Stomach (tissue), 9 donors: ENCODE measurements around the gene BPIFB1. TPM values are rescaled to one million over a fixed set of nuclear protein-coding genes. Genes with fewer than 3 reads are reported as not detected.

Source experiments
- DNase-seq, 2 donors: peaks; one replicate each; pipeline versions ENCODE4 v3.0.0 to v3.0.0-alpha.2; 2013 to 2019
- H3K27ac ChIP-seq, 5 donors: fragments of 200-600 bp in 4 of 5; sonication (generic) in 4 of 5; one replicate each; pipeline ENCODE4 v1.5.1; 2013 to 2019; ENCODE audit warnings: mild to moderate bottlenecking in 1 of 5, moderate library complexity in 1 of 5
- H3K27me3 ChIP-seq, 3 donors: fragments of 200-600 bp; sonication (generic); one replicate each; pipeline ENCODE4 v1.5.1; 2017 to 2019; ENCODE audit warnings: mixed run types in 1 of 3
- H3K36me3 ChIP-seq, 4 donors: fragments of 200-600 bp; sonication (generic); 1 replicate in 3 of 4; 2 replicates in 1 of 4; pipeline ENCODE4 v1.5.1; 2016 to 2019
- H3K4me1 ChIP-seq, 4 donors: fragments of 200-600 bp; sonication (generic); one replicate each; pipeline ENCODE4 v1.5.1; 2016 to 2019
- H3K4me3 ChIP-seq, 4 donors: fragments of 200-600 bp; sonication (generic) in 3 of 4; one replicate each; pipeline ENCODE4 v1.5.1; 2016 to 2019; ENCODE audit warnings: mild to moderate bottlenecking in 1 of 4
- H3K9me3 ChIP-seq, 4 donors: fragments of 200-600 bp; sonication (generic); one replicate each; pipeline ENCODE4 v1.5.1; 2016 to 2019
- CTCF ChIP-seq, 7 experiments: fragments of 450-650 bp in 4 of 7; fragments of 200-600 bp in 3 of 7; sonication (generic) in 3 of 7; IDR thresholded peaks; one replicate each; pipeline ENCODE4 v1.5.1; 2016 to 2019; ENCODE audit warnings: antibody characterized with exemption in 7 of 7, control low read depth in 2 of 7, mild to moderate bottlenecking in 1 of 7
- EP300 ChIP-seq: sonication (generic); formaldehyde crosslinking; IDR thresholded peaks from one replicate; pipeline ENCODE4 v1.6.1; 2017; ENCODE audit warnings: antibody characterized with exemption
- POLR2A ChIP-seq, 4 donors: fragments of 450-650 bp; IDR thresholded peaks; one replicate each; pipeline ENCODE4 v1.6.1; 2016; ENCODE audit warnings: antibody characterized with exemption in 4 of 4, control low read depth in 2 of 4, mild to moderate bottlenecking in 1 of 4, moderate library complexity in 1 of 4
- POLR2AphosphoS5 ChIP-seq, 3 donors: sonication (generic); formaldehyde crosslinking; IDR thresholded peaks; one replicate each; pipeline ENCODE4 v1.6.1; 2016; ENCODE audit warnings: antibody characterized with exemption in 3 of 3
- WGBS, 5 donors: extraction: QIAGEN DNeasy Blood & Tissue Kit in 3 of 5; methylation state at CpG; one replicate each; pipeline versions ENCODE4 v1.1.5 to v1.1.7; 2013 to 2018; 5-methylcytosine and 5-hydroxymethylcytosine counted together
- intact Hi-C: fragments of 100-400 bp; cut with DNase I; formaldehyde crosslinking; loops from one replicate; pipeline ENCODE4 v1.15.1; 2023; ENCODE audit warnings: low total_unique reads
- polyA plus RNA-seq, 3 donors: library from polyadenylated mRNA; stranded (reverse); fragments of 200-250 nt; gene quantifications; one replicate each; pipeline ENCODE4 v1.2.3, GENCODE V29; 2013
- total RNA-seq, 5 donors: library from RNA; depleted of rRNA; stranded (reverse); fragments of >200 nt; gene quantifications; one replicate each; pipeline versions ENCODE4 v1.1.0 to v1.2.3, GENCODE V29; 2014 to 2016
- donor health status: healthy with polysubstance abuse.
- donor health status: Bipolar disorder and iron deficiency.
- donor health status: healthy.

The BPIFB1 gene
- total and polyA plus RNA-seq, 8 donors: 2.3 to 169 (median 37.9) TPM; not detected in 1

DNA sequence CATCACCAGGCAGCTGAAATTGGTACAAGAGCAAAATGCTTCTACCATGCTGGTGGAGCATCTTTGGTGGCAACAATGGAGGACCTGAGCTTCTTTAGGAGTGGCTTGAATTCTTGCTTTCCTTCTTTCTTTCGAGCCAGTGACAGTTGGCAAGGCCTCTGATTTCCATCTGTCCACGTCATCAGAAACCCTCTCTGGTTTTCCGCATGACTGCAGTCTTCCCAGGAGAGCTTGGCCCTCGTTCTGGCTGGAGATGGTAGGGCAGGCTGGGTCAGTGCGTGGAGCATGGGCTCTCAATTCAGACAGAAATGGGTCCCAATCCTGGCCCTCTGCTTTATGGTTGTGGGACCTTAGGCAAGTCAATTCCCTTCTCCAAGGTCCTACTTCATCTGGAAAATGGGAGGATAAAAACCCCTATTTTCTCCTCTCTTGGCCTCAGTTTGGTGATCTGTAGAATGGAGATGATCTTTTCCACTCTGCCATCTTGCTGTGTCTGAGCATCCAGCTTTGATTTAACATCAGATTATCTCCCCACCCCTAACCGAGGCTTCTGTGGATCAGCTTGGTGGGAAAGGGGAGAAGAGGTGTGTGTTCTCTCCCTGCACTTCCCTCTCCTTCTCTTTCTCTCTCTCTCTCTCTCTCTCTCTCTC is 3.6 kb upstream of the BPIFB1 start:
- Histone ChIP-seq H3K9me3 (no peaks in the 10 kb centered on the region), H3K36me3 (no peaks in the 10 kb centered on the region), H3K4me1 (peaks cover 8 to 17% (median 11%) of the 10 kb centered on the region in 4 donors), H3K4me3 (no peak overlapping the region), H3K27me3 (peaks cover 0 to 58% (median 0%) of the 10 kb centered on the region in 3 donors), H3K27ac (peak overlapping the region in 3 of 5 donors; percentile 44 to 79 (median 79))
- DNase-seq: no peak
- intact Hi-C loops: no loop called here
- TF ChIP-seq EP300: no peak
- no peak for TF ChIP-seq POLR2A (IDR thresholded peaks at IDR 0.05)
- no peak for TF ChIP-seq POLR2AphosphoS5 (IDR thresholded peaks at IDR 0.05)
- TF ChIP-seq CTCF (IDR thresholded peaks at IDR 0.05): no peak
- WGBS, 5 donors: 64 to 85% (median 76%) methylated on average over 6 of the region's 6 CpGs

DNA sequence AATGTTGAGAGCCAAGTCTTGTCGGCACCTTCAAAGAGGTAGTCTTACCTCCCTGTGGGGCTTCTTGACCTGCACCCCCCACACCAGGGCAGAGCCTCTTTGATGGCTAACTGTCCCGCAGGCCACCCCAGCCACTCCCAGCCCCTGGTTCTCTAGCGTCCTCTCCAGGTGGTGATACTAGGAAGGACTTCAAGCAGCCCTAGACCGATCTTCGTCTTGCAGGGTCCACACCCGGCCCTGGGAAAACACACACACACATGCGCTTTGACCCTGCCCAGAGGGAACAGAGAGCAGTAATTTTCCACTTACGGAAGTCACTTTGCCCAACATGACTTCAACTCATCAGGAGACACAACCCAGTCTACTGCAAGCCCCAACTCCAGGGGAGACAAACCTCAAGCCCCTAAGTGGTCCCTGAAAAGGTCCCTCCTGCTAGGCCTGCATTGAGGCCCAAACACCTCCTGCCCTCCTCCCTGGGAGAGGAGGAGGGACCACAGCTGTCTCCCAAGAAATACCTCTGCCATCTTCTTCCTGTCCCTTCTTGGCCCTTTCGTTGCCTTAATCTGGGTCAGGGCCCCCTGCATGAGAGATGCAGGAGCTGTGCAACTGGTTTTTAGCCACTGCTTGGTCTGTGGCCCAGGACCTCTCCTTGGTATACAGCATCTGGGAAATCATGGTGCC is 2.9 kb upstream of the BPIFB1 start:
- intact Hi-C loops: no loop called here
- WGBS, 5 donors: 59 to 82% (median 67%) methylated on average over 8 to 9 of the region's 9 CpGs
- no peak for DNase-seq
- H3K9me3 ChIP-seq: no peaks in the 10 kb centered on the region
- no peaks in the 10 kb centered on the region for H3K36me3 ChIP-seq
- H3K27ac ChIP-seq: no peak overlapping the region
- H3K4me1 ChIP-seq: peaks cover 8 to 17% (median 11%) of the 10 kb centered on the region in 4 donors
- TF ChIP-seq POLR2AphosphoS5 (IDR thresholded peaks at IDR 0.05) (no peak), EP300 (no peak)
- H3K4me3 ChIP-seq: no peak overlapping the region
- H3K27me3 ChIP-seq: peaks cover 0 to 61% (median 0%) of the 10 kb centered on the region in 3 donors

GRCh38 chr20:33280775-33281174 is 2.2 kb upstream of the BPIFB1 start:
- WGBS, 5 donors: 88 to 97% (median 92%) methylated on average over 7 of the region's 7 CpGs
- H3K4me3 ChIP-seq: no peak overlapping the region
- TF ChIP-seq POLR2AphosphoS5 (IDR thresholded peaks at IDR 0.05) (no peak), EP300 (no peak), POLR2A (IDR thresholded peaks at IDR 0.05) (no peak), CTCF (IDR thresholded peaks at IDR 0.05) (no peak)
- H3K4me1 ChIP-seq: peaks cover 8 to 17% (median 11%) of the 10 kb centered on the region in 4 donors
- intact Hi-C loops: no loop called here
- H3K27me3 ChIP-seq: peaks cover 0 to 61% (median 0%) of the 10 kb centered on the region in 3 donors
- no peaks in the 10 kb centered on the region for H3K9me3 ChIP-seq
- H3K27ac ChIP-seq: no peak overlapping the region
- H3K36me3 ChIP-seq: no peaks in the 10 kb centered on the region
- no peak for DNase-seq

- TF ChIP-seq POLR2AphosphoS5 (IDR thresholded peaks at IDR 0.05): no peak
- TF ChIP-seq POLR2A (IDR thresholded peaks at IDR 0.05): no peak
- no peak for TF ChIP-seq CTCF (IDR thresholded peaks at IDR 0.05)
- TF ChIP-seq EP300: no peak
- 54 to 87% (median 62%) methylated on average over 7 to 11 of the region's 11 CpGs for WGBS, 5 donors
- no peaks in the 10 kb centered on the region for H3K9me3 ChIP-seq
- H3K36me3 ChIP-seq: no peaks in the 10 kb centered on the region
- peak in 1 of 2 donors; percentile 37 for DNase-seq
- intact Hi-C loops: no loop called here
- peaks cover 0 to 61% (median 0%) of the 10 kb centered on the region in 3 donors for H3K27me3 ChIP-seq
- no peak overlapping the region for H3K4me3 ChIP-seq
- H3K4me1 ChIP-seq: peaks cover 8 to 12% (median 9%) of the 10 kb centered on the region in 4 donors
- no peak overlapping the region for H3K27ac ChIP-seq
Observed at GRCh38 chr20:33281550-33282146, 1.4 kb upstream of the BPIFB1 start.
